Activated CD8-positive, alpha-beta memory T cell treated with anti-CD3 and anti-CD28 coated beads for 48 hours (primary cell): ENCODE data around the gene AUTS2.

Source experiments
- DNase-seq, 3 experiments: peaks; one replicate each; pipeline ENCODE4 v3.0.0-alpha.2; 2020; ENCODE audit warnings: low read depth in 2 of 3, low spot score in 2 of 3

Gene AUTS2

GRCh38 chr7:70660819-70661191 is 1062.5 kb downstream of the AUTS2 start:
- no peak for DNase-seq

GRCh38 chr7:70663680-70664079 is 1065.4 kb downstream of the AUTS2 start:
- DNase-seq, result no peak

DNA sequence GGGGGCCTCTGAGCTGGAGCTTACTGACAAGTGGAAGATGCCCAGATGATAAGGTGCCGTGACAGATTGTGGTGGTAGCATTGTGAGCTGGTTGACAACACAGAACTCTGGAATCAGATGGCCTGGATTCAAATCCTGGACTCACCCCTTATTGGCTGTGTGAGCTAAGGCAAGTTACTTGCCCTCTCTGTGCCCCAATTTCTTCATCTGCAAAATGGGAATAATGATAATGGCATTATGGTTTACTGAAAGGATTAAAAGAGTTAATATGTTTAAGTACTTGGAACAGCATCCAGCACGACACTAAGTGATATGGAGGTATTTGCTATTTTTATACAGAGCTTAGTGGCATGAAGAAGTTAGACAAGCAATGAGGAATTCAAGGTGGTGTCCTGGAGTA is 1067.7 kb downstream of the AUTS2 start:
- no peak for DNase-seq

- no peak for DNase-seq
Observed at GRCh38 chr7:70667406-70667805, 1069.1 kb downstream of the AUTS2 start.

- no peak for DNase-seq
Observed at GRCh38 chr7:70668606-70669358, 1070.5 kb downstream of the AUTS2 start.

GRCh38 chr7:70669854-70670253 is 1071.6 kb downstream of the AUTS2 start:
- DNase-seq, result no peak

- DNase-seq, result no peak
Observed at GRCh38 chr7:70670288-70670687, 1072.0 kb downstream of the AUTS2 start.

DNA sequence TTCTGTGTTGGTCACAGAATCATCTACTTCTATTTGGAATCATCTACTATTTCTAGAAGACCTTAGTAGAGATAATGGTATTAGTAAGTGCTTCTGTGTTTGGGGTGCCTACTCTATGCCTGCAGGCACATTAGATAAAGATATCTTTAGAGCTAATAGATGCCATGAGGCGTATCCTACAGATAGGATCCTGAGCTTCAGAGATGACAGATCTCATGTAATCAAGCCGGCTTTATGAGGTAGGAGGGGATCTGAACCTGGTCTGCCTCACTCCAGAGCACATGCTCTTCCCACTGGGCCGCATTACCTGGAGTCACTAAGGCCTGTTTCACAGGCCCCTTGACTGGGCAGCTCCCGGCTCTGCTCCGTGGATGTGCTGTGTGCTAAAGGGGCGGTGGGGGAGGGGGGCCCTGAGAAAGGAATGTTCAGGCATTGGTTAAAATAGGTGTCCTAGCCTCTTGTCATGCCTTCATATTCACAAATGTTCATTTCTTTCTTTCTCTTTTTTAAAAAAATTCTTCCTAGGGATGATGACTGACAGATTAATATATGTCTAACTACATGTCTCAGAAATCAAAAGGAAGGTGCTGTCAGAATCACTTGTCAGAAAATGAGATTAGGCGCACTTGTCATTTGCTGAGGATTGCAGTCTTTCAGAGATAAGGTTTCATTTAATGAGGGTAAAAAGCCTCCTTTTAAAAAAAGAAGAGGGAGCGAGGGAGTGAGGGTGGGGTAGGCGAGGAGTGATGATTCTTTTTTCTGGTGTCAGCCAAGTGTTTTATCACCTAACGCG is 1075.7 kb downstream of the AUTS2 start:
- no peak for DNase-seq

GRCh38 chr7:70674571-70675010 is 1076.3 kb downstream of the AUTS2 start:
- no peak for DNase-seq

- no peak for DNase-seq
Observed at GRCh38 chr7:70676243-70676642, 1078.0 kb downstream of the AUTS2 start.

GRCh38 chr7:70678621-70679251 is 1080.5 kb downstream of the AUTS2 start:
- DNase-seq, result no peak

DNA sequence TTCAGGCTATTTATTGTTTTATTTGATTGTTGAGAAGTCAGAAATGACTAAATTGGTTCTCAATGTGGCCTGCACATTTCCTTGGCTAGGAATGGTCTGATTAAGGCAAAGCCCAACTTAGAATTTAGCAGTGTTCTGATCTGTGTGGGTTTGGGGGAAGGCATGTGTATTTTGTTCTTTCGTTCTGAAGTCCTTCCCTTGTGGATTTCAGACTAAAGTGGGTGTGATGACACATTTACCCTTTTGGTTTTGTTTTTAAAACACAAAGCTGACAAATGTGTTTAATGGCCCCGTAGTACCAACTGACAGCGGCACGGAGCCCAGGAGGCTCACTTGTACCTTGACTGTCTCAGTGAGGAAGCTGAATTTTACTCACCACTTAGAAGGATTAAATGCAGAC is 1081.4 kb downstream of the AUTS2 start:
- no peak for DNase-seq

DNA sequence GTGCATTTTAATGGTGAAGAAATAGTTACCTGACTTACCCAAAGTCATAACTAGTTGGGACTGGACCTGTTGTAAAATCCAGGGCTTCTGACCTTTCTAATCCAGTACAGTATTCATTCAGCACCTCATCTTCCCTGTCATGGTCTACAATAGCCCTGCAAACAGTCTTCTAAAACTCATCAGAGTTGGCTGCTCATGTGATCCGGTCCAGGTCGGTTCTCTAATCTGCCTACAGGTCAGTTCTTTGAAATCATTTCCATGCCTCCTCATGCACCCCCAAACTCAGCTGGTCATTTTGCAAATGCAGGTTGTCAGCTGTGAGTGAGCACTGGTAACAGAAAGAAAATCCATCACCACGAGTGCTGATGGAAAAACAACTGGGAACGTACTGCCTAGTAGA is 1082.0 kb downstream of the AUTS2 start:
- no peak for DNase-seq

DNA sequence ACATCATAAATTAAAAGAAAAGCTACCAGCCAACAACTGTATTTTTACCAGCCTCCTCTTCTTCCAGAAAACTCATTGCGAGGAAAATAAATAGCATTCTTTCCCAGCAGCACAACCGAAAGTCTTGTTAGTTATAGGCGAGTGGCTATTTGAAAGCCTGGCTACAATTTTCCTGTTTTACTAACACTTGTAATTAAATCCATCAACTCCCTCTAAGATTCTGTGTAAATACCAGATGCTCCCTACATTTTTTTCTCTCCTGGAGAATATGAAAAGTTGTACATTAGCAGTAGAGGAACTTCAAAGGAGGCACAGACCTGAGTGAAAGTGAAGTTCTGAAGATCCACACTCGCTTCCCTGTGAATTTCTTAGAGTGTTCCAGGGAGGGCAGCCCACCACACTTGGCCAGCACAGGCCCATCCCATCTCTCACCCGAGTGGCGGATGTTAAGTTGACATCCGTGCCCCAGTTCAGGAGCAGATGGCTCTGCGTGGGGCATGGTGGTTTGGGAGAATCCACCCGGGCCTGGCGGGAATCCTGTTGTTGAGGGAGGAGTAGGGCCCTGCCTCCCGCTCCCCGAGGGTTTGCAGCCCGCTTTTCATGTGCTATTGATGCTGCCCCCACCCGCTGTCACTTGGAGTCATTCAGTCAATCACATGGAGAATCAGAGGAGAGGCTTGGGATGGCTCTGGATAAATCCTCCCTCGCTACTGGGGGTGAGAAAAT is 1082.6 kb downstream of the AUTS2 start:
- no peak for DNase-seq

DNA sequence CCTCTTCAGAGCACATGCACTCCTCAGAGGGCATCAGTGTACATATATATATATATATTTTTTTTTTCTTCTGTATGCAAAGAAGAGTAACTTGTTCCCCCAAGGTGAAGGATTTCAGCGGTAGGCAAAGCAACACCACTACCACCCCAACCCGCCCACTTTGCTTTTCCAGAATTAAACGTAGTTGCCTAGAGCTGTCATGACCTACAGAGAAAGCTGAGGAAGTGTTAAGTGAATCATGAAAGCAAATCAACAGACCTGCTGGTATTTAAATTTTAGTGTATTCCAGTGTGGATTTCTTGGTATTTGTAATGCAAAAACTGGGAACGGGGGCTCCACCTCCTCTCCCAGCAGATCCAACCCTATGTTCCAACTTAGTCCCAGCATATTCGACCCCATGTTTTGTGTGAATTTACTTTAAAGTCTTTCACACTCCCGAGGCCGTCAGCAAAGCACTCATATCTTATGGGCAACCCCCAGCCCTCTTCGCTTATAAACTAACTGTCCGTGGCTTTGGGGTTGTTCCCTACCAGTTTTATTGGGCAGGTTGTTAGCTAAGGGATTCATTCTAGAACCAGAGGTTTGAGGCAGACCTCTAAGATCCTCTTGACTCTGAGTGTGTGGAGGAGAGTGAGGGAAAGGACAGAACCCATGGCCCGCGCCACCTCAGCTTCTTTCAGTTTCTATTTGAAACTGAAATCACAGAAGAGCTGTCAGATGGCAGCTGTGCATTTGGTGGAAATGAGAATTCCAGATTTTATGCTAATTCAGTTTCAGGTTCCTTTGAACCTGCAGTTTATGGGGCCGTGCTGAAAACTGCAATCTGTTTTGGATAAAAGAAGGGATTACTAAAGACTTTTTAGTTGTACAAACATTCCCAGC is 1083.4 kb downstream of the AUTS2 start:
- no peak for DNase-seq

DNA sequence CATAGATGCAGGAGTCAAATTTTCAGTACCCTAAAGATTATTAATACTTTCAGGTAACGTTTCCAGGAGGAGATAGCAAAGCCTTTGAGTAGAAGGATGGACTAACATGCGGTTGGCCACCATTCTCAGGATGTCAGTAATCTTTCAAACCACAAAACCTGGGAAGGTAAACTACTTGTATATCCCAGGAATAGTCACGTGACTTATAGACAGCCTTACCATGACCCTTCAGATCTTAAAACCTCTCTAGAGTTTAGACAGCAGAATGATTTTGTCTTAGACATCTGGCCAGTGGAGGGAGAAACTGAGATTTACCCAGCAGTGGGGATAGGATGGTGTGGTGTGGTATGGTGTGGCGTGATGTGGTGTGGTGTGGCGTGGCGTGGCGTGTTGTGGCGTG is 1085.9 kb downstream of the AUTS2 start:
- no peak for DNase-seq

- no peak for DNase-seq
Observed at GRCh38 chr7:70693321-70693685, 1095.0 kb downstream of the AUTS2 start.

DNA sequence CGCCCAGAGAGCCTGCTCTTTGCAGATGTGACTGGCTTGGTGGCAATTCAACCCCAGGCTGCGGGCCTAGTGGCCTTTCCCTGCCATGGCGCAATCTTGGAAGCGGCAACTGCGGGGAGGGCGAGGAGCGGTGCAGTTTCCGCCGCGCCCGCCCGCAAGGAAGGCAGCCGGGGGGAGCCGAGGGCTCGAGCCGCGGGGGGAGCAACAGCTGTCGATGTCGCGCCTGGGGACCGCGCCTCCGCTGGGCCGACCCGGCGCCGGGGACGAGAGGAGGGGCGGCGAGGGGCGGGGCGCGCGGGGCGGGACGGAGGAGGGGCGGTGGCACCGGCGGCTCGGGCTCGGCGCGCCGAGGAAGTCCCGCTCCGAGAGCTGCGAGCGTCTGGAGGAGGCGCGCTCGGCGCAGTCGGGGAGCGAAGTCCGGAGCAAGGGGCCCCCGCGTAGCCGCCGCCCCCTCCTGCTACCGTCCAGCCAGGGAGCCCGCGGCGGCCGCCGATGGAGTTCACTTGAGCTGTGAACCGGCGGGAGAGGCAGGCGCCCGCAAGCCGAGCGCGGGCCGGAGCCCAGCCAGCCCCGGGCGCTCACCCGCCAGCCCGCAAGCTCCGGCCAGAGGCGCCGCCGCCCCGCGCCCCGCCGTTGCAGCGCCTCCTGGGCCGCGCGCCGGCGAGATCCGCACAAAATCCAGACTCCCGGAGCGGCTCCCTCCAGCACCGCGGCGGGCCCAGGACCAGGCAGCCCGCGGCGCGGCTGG is 1095.6 kb downstream of the AUTS2 start:
- DNase-seq, result peak in 1 of 3 experiments; percentile 33

- no peak for DNase-seq
Observed at GRCh38 chr7:70694434-70694970, 1096.2 kb downstream of the AUTS2 start.
